WERI-Rb-1 (cell line): ENCODE results near the gene CORO2A.

Experiments
- DNase-seq: peaks from one replicate; pipeline ENCODE4 v3.0.0-alpha.2; 2020
- H3K27ac ChIP-seq: fragments of 250-450 bp; sonication (Bioruptor Pico); 2 replicates; pipeline ENCODE4 v1.5.1; 2020; ENCODE audit warnings: mild to moderate bottlenecking, moderate library complexity
- H3K27me3 ChIP-seq: fragments of 250-450 bp; sonication (Bioruptor Pico); 2 replicates; pipeline ENCODE4 v1.5.1; 2021; ENCODE audit warnings: mild to moderate bottlenecking, low read depth, moderate library complexity; ENCODE audit not compliant: insufficient read depth, severe bottlenecking
- H3K36me3 ChIP-seq: fragments of 250-450 bp; sonication (Bioruptor Pico); 2 replicates; pipeline ENCODE4 v1.5.1; 2020; ENCODE audit warnings: mild to moderate bottlenecking, moderate library complexity
- H3K4me3 ChIP-seq: 2 replicates; pipeline ENCODE4 v1.5.1; 2011; ENCODE audit warnings: low read depth, mild to moderate bottlenecking, control low read depth, low read length
- H3K9me3 ChIP-seq: fragments of 250-450 bp; sonication (Bioruptor Pico); 2 replicates; pipeline ENCODE4 v1.5.1; 2021; ENCODE audit warnings: mild to moderate bottlenecking, moderate library complexity; ENCODE audit not compliant: severe bottlenecking
- CTCF ChIP-seq: IDR thresholded peaks from 2 replicates; pipeline ENCODE4 v1.5.1; 2011; ENCODE audit warnings: low read depth, mild to moderate bottlenecking, control low read depth, inconsistent platforms, low read length

The CORO2A gene

GRCh38 chr9:98152526-98152925 lies 39.9 kb downstream of the CORO2A start:
- Histone ChIP-seq H3K36me3 (peaks cover 45% of the 10 kb centered on the region), H3K4me3 (no peak overlapping the region), H3K27ac (no peak overlapping the region), H3K9me3 (no peaks in the 10 kb centered on the region), H3K27me3 (no peaks in the 10 kb centered on the region)
- no peak for DNase-seq
- TF ChIP-seq CTCF = no peak

GRCh38 chr9:98150721-98151120 lies 41.7 kb downstream of the CORO2A start:
- no peak overlapping the region for H3K4me3 ChIP-seq
- H3K36me3 ChIP-seq = peaks cover 42% of the 10 kb centered on the region
- H3K27me3 ChIP-seq = no peaks in the 10 kb centered on the region
- no peaks in the 10 kb centered on the region for H3K9me3 ChIP-seq
- no peak for DNase-seq
- no peak overlapping the region for H3K27ac ChIP-seq
- no peak for TF ChIP-seq CTCF

- DNase-seq = no peak
- TF ChIP-seq CTCF = no peak
Measured at GRCh38 chr9:98150164-98150563, 42.3 kb downstream of the CORO2A start.

GRCh38 chr9:98149422-98149821 lies 43.0 kb downstream of the CORO2A start:
- DNase-seq = no peak
- Histone ChIP-seq H3K4me3 (no peak overlapping the region), H3K36me3 (peaks cover 33% of the 10 kb centered on the region), H3K27ac (no peak overlapping the region), H3K9me3 (no peaks in the 10 kb centered on the region), H3K27me3 (no peaks in the 10 kb centered on the region)
- TF ChIP-seq CTCF = no peak

More at GRCh38 chr9:98150164-98150563, 42.3 kb downstream of the CORO2A start:
- Histone ChIP-seq H3K36me3 (peaks cover 38% of the 10 kb centered on the region), H3K27me3 (no peaks in the 10 kb centered on the region), H3K27ac (no peak overlapping the region), H3K9me3 (no peaks in the 10 kb centered on the region), H3K4me3 (no peak overlapping the region)

GRCh38 chr9:98148486-98148885 lies 44.0 kb downstream of the CORO2A start:
- Histone ChIP-seq H3K27me3 (no peaks in the 10 kb centered on the region), H3K9me3 (no peaks in the 10 kb centered on the region), H3K36me3 (peaks cover 35% of the 10 kb centered on the region), H3K4me3 (no peak overlapping the region), H3K27ac (no peak overlapping the region)
- TF ChIP-seq CTCF = no peak
- DNase-seq = no peak

- no peak overlapping the region for H3K27ac ChIP-seq
- no peaks in the 10 kb centered on the region for H3K9me3 ChIP-seq
- DNase-seq = no peak
- no peak overlapping the region for H3K4me3 ChIP-seq
- H3K27me3 ChIP-seq = no peaks in the 10 kb centered on the region
- no peak for TF ChIP-seq CTCF
- peaks cover 31% of the 10 kb centered on the region for H3K36me3 ChIP-seq
Measured at GRCh38 chr9:98147582-98147981, 44.9 kb downstream of the CORO2A start.
